ENCODE results near the gene TACR2. TPM values are rescaled to one million over a fixed set of nuclear protein-coding genes. Genes with fewer than 3 reads are reported as not detected.

Gene TACR2
- total and polyA plus RNA-seq, 3 donors from 2014 or later: 0.74 to 0.91 (median 0.87) TPM

- H3K4me1 ChIP-seq: no peaks in the 10 kb centered on the region
- H3K36me3 ChIP-seq (ENCODE audit: low read depth, missing control alignments): no peaks in the 10 kb centered on the region
- no peak for DNase-seq
- no peak overlapping the region for H3K27ac ChIP-seq
- H3K9me3 ChIP-seq: no peaks in the 10 kb centered on the region
- WGBS, 2 donors: 91 to 94% methylated on average over 16 to 18 of the region's 18 CpGs
- H3K27me3 ChIP-seq: no peaks in the 10 kb centered on the region
- intact Hi-C loops (cut with DNase I; ENCODE audit: low total_unique reads): no loop called here
- no peak for TF ChIP-seq POLR2A (IDR thresholded peaks at IDR 0.05)
- no peak for TF ChIP-seq CTCF (IDR thresholded peaks at IDR 0.05)
- H3K4me3 ChIP-seq: no peak overlapping the region
Measured at GRCh38 chr10:69419096-69419743, 2.5 kb upstream of the TACR2 start.

- intact Hi-C loops (cut with DNase I; ENCODE audit: low total_unique reads): no loop called here
- 83 to 84% methylated on average over 8 of the region's 8 CpGs for WGBS, 2 donors
Measured at GRCh38 chr10:69418052-69418752, 1.5 kb upstream of the TACR2 start.

DNA sequence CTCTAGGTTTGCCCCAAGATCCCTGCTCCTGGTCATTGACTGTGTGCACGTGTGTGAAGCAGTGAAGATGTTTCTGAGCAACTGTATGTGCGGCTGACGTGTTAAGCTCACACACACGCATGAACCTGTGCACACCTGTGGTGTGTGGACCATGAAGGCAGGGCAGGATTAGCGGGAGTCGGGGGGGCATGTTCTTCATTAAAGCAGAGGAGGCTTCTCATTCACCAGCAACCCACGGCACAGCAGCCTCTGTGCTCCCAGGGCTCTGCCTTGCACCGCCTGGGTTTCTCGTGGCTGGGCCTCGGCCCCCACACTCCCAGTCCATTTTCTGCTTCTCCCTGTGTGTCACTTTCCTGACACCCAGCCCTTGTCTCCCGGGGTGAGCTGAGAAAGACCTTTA, 824 bp upstream of the TACR2 start:
- Histone ChIP-seq H3K27me3 (no peaks in the 10 kb centered on the region), H3K9me3 (no peaks in the 10 kb centered on the region), H3K4me1 (peaks cover 3% of the 10 kb centered on the region), H3K4me3 (no peak overlapping the region), H3K36me3 (ENCODE audit: low read depth, missing control alignments) (no peaks in the 10 kb centered on the region), H3K27ac (no peak overlapping the region)
- intact Hi-C loops (cut with DNase I; ENCODE audit: low total_unique reads): no loop called here
- WGBS, 2 donors: 80 to 84% methylated on average over 10 to 11 of the region's 11 CpGs
- DNase-seq: no peak
- no peak for TF ChIP-seq CTCF (IDR thresholded peaks at IDR 0.05)
- TF ChIP-seq POLR2A (IDR thresholded peaks at IDR 0.05): no peak

More at GRCh38 chr10:69418052-69418752, 1.5 kb upstream of the TACR2 start:
- Histone ChIP-seq H3K36me3 (ENCODE audit: low read depth, missing control alignments) (no peaks in the 10 kb centered on the region), H3K4me3 (no peak overlapping the region), H3K4me1 (no peaks in the 10 kb centered on the region), H3K27me3 (no peaks in the 10 kb centered on the region), H3K9me3 (no peaks in the 10 kb centered on the region), H3K27ac (no peak overlapping the region)
- no peak for DNase-seq
- TF ChIP-seq CTCF (IDR thresholded peaks at IDR 0.05) (no peak), POLR2A (IDR thresholded peaks at IDR 0.05) (no peak)

- Histone ChIP-seq H3K36me3 (ENCODE audit: low read depth, missing control alignments) (no peaks in the 10 kb centered on the region), H3K4me1 (peaks cover 3% of the 10 kb centered on the region), H3K27me3 (no peaks in the 10 kb centered on the region), H3K27ac (no peak overlapping the region), H3K9me3 (no peaks in the 10 kb centered on the region), H3K4me3 (no peak overlapping the region)
- no peak for DNase-seq
- TF ChIP-seq POLR2A (IDR thresholded peaks at IDR 0.05) (no peak), CTCF (IDR thresholded peaks at IDR 0.05) (no peak)
- intact Hi-C loops (cut with DNase I; ENCODE audit: low total_unique reads): no loop called here
- 90 to 97% methylated on average over 6 to 10 of the region's 10 CpGs for WGBS, 2 donors
Measured at GRCh38 chr10:69415951-69416350, 767 bp downstream of the TACR2 start.

Data from testis (tissue), 3 donors.